H9 (cell line): ENCODE measurements around the gene DIP2C. TPM values are rescaled to one million over a fixed set of nuclear protein-coding genes. Genes with fewer than 3 reads are reported as not detected.

ENCODE experiments used
- DNase-seq: peaks from one replicate; pipeline ENCODE4 v3.0.0-alpha.2; 2017
- H2AFZ ChIP-seq: one replicate; pipeline ENCODE4 v1.6.1; 2013; ENCODE audit warnings: mild to moderate bottlenecking, low read length, control low read depth, moderate library complexity
- H2AK5ac ChIP-seq: 2 replicates; pipeline ENCODE4 v1.6.1; 2013; ENCODE audit warnings: low read length, control low read depth, mixed read lengths; ENCODE audit not compliant: insufficient read length
- H2BK120ac ChIP-seq: one replicate; pipeline ENCODE4 v1.6.1; 2013; ENCODE audit warnings: low read depth, mild to moderate bottlenecking, low read length, control low read depth, inconsistent platforms; ENCODE audit not compliant: poor library complexity, severe bottlenecking
- H2BK12ac ChIP-seq: 2 replicates; pipeline ENCODE4 v1.6.1; 2013; ENCODE audit warnings: low read length, control low read depth, mixed read lengths, low read depth; ENCODE audit not compliant: insufficient read length
- H2BK15ac ChIP-seq: 2 replicates; pipeline ENCODE4 v1.6.1; 2013; ENCODE audit warnings: low read depth, low read length, control low read depth
- H2BK20ac ChIP-seq: one replicate; pipeline ENCODE4 v1.6.1; 2013; ENCODE audit warnings: low read depth, mild to moderate bottlenecking, low read length, control low read depth, inconsistent platforms; ENCODE audit not compliant: poor library complexity, severe bottlenecking
- H2BK5ac ChIP-seq: 2 replicates; pipeline ENCODE4 v1.6.1; 2013; ENCODE audit warnings: low read length, control low read depth, mixed read lengths; ENCODE audit not compliant: insufficient read length
- H3K14ac ChIP-seq: 2 replicates; pipeline ENCODE4 v1.6.1; 2013; ENCODE audit warnings: low read length, control low read depth; ENCODE audit not compliant: insufficient read depth
- H3K18ac ChIP-seq: 2 replicates; pipeline ENCODE4 v1.6.1; 2013; ENCODE audit warnings: low read depth, mild to moderate bottlenecking, mixed read lengths, low read length, control low read depth; ENCODE audit not compliant: insufficient read length
- H3K23ac ChIP-seq: 2 replicates; pipeline ENCODE4 v1.6.1; 2013; ENCODE audit warnings: low read length, control low read depth, mixed read lengths, low read depth; ENCODE audit not compliant: insufficient read length
- H3K23me2 ChIP-seq: 2 replicates; pipeline ENCODE4 v1.6.1; 2013; ENCODE audit warnings: low read depth, mild to moderate bottlenecking, mixed read lengths, low read length, control low read depth; ENCODE audit not compliant: insufficient read length, poor library complexity, severe bottlenecking
- H3K27ac ChIP-seq: 2 replicates; pipeline ENCODE4 v1.5.1; 2013; ENCODE audit warnings: low read length, control low read depth, mixed read lengths, low read depth; ENCODE audit not compliant: insufficient read length
- H3K27me3 ChIP-seq: 2 replicates; pipeline ENCODE4 v1.6.1; 2013; ENCODE audit warnings: low read length, control low read depth, inconsistent platforms; ENCODE audit not compliant: insufficient read depth
- H3K4ac ChIP-seq: 2 replicates; pipeline ENCODE4 v1.6.1; 2013; ENCODE audit warnings: low read depth, mild to moderate bottlenecking, control low read depth, inconsistent platforms, low read length, moderate library complexity
- H3K4me1 ChIP-seq: 2 replicates; pipeline ENCODE4 v1.6.1; 2013; ENCODE audit warnings: low read length, control low read depth, inconsistent platforms; ENCODE audit not compliant: insufficient read depth
- H3K4me2 ChIP-seq: 2 replicates; pipeline ENCODE4 v1.6.1; 2013; ENCODE audit warnings: low read length, control low read depth, mixed read lengths; ENCODE audit not compliant: insufficient read length, insufficient read depth
- H3K56ac ChIP-seq: 2 replicates; pipeline ENCODE4 v1.6.1; 2013; ENCODE audit warnings: low read depth, mild to moderate bottlenecking, mixed read lengths, low read length, control low read depth; ENCODE audit not compliant: insufficient read length
- H3K79me1 ChIP-seq: 2 replicates; pipeline ENCODE4 v1.6.1; 2013; ENCODE audit warnings: low read depth, mild to moderate bottlenecking, moderate library complexity, low read length, control low read depth, inconsistent platforms; ENCODE audit not compliant: insufficient read depth, poor library complexity, severe bottlenecking
- H3K79me2 ChIP-seq: 2 replicates; pipeline ENCODE4 v1.6.1; 2013; ENCODE audit warnings: low read length, control low read depth, inconsistent platforms; ENCODE audit not compliant: insufficient read depth
- H3K9ac ChIP-seq: 2 replicates; pipeline ENCODE4 v1.6.1; 2013; ENCODE audit warnings: low read length, control low read depth, mixed read lengths; ENCODE audit not compliant: insufficient read length; ENCODE audit errors: extremely low read depth
- H3K9me3 ChIP-seq: one replicate; pipeline ENCODE4 v1.6.1; 2013; ENCODE audit warnings: low read depth, low read length, inconsistent platforms; ENCODE audit not compliant: control insufficient read depth
- H3T11ph ChIP-seq: one replicate; pipeline ENCODE4 v1.6.1; 2013; ENCODE audit warnings: mild to moderate bottlenecking, low read length, control low read depth, inconsistent platforms
- H4K20me1 ChIP-seq: one replicate; pipeline ENCODE4 v1.6.1; 2013; ENCODE audit not compliant: control insufficient read depth, insufficient read length, insufficient read depth
- H4K5ac ChIP-seq: 2 replicates; pipeline ENCODE4 v1.6.1; 2013; ENCODE audit warnings: low read depth, mild to moderate bottlenecking, mixed read lengths, low read length, control low read depth; ENCODE audit not compliant: insufficient read length
- H4K8ac ChIP-seq: replicated peaks from 2 replicates; pipeline ENCODE4 v1.6.1; 2013; ENCODE audit warnings: low read length, control low read depth, mixed read lengths, low read depth; ENCODE audit not compliant: insufficient read length
- H4K91ac ChIP-seq: 2 replicates; pipeline ENCODE4 v1.6.1; 2013; ENCODE audit warnings: low read depth, mild to moderate bottlenecking, moderate library complexity, mixed read lengths, low read length, control low read depth; ENCODE audit not compliant: insufficient read length
- H3K27ac Mint-ChIP-seq, 3 experiments: 2 replicates in 2 of 3; 3 replicates in 1 of 3; pipeline ENCODE4 v1.8.0; 2020 to 2021; ENCODE audit warnings: mixed read lengths in 3 of 3, mild to moderate bottlenecking in 1 of 3, moderate library complexity in 1 of 3
- H3K27me3 Mint-ChIP-seq: 2 replicates; pipeline ENCODE4 v1.8.0; 2021; ENCODE audit warnings: low read depth, mild to moderate bottlenecking, moderate library complexity, mixed read lengths
- H3K36me3 Mint-ChIP-seq, 3 experiments: 2 replicates in 2 of 3; 3 replicates in 1 of 3; pipeline ENCODE4 v1.8.0; 2020 to 2021; ENCODE audit warnings: low read depth in 3 of 3, mixed read lengths in 3 of 3; ENCODE audit not compliant: insufficient read depth in 1 of 3
- H3K4me1 Mint-ChIP-seq, 2 experiments: 2 replicates each; pipeline ENCODE4 v1.8.0; 2020; ENCODE audit warnings: mixed read lengths in 2 of 2
- H3K4me3 Mint-ChIP-seq, 2 experiments: 2 replicates in 1 of 2; 3 replicates in 1 of 2; pipeline ENCODE4 v1.8.0; 2020 to 2021; ENCODE audit warnings: mild to moderate bottlenecking in 2 of 2, mixed read lengths in 2 of 2, moderate library complexity in 1 of 2
- H3K9me3 Mint-ChIP-seq, 2 experiments: 2 replicates in 1 of 2; 3 replicates in 1 of 2; pipeline ENCODE4 v1.8.0; 2020; ENCODE audit warnings: mild to moderate bottlenecking in 2 of 2, mixed read lengths in 2 of 2, moderate library complexity in 1 of 2
- CTCF ChIP-seq: fragments of 200-600 bp; sonication (generic); conservative IDR thresholded peaks from 3 replicates; pipeline ENCODE4 v1.8.0; 2021; ENCODE audit warnings: antibody characterized with exemption, mild to moderate bottlenecking
- WGBS: extraction: QIAGEN DNeasy Blood & Tissue Kit; methylation state at CpG from one replicate; pipeline ENCODE4 v1.1.7; 2013; ENCODE audit warnings: missing lambda C conversion rate, low lambda C conversion rate, mixed read lengths; ENCODE audit not compliant: insufficient read length; ENCODE audit errors: extremely low coverage; 5-methylcytosine and 5-hydroxymethylcytosine counted together
- total RNA-seq: library from RNA; stranded (reverse); gene quantifications from 2 replicates; pipeline ENCODE4 v1.2.1, GENCODE V29; 2021

The DIP2C gene
- total RNA-seq, 1 experiment from 2014 or later: 7.9 TPM

GRCh38 chr10:569961-570627 is 119.4 kb downstream of the DIP2C start:
- no peak overlapping the region for H3K9ac ChIP-seq
- H3K27me3 ChIP-seq: no peaks in the 10 kb centered on the region
- Mint-ChIP-seq H3K9me3 (peaks cover 0 to 4% of the 10 kb centered on the region in 2 experiments; a peak in 1 of 5 replicates), H3K36me3 (peaks cover 0 to 4% (median 4%) of the 10 kb centered on the region in 3 experiments; a peak in 3 of 7 replicates), H3K4me1 (peaks cover 4 to 14% of the 10 kb centered on the region in 2 experiments; a peak in 3 of 4 replicates), H3K27me3 (no peaks in the 10 kb centered on the region), H3K4me3 (no peak overlapping the region), H3K27ac (no peak overlapping the region; a peak in 1 of 7 replicates)
- no peaks in the 10 kb centered on the region for H3K23me2 ChIP-seq
- no peak overlapping the region for H4K8ac ChIP-seq
- H2BK15ac ChIP-seq: no peak overlapping the region
- H2BK120ac ChIP-seq: no peak overlapping the region
- no peak overlapping the region for H3K56ac ChIP-seq
- H4K20me1 ChIP-seq: no peaks in the 10 kb centered on the region
- H3K79me2 ChIP-seq: no peaks in the 10 kb centered on the region
- no peaks in the 10 kb centered on the region for H3K4me1 ChIP-seq
- H3K79me1 ChIP-seq: peaks cover 2% of the 10 kb centered on the region
- H4K5ac ChIP-seq: no peak overlapping the region
- no peak overlapping the region for H3K18ac ChIP-seq
- WGBS: no CpG with 5 or more reads among the region's 7 CpGs
- no peak overlapping the region for H2BK20ac ChIP-seq
- no peak overlapping the region for H3K23ac ChIP-seq
- H3K4ac ChIP-seq: no peak overlapping the region
- no peaks in the 10 kb centered on the region for H3K9me3 ChIP-seq
- no peak for TF ChIP-seq CTCF
- no peak overlapping the region for H2AFZ ChIP-seq
- H3K4me2 ChIP-seq: no peak overlapping the region
- no peak overlapping the region for H2BK12ac ChIP-seq
- H2AK5ac ChIP-seq: no peak overlapping the region
- DNase-seq: no peak
- no peak overlapping the region for H3K27ac ChIP-seq
- no peak overlapping the region for H2BK5ac ChIP-seq
- no peak overlapping the region for H3T11ph ChIP-seq
- H4K91ac ChIP-seq: no peak overlapping the region
- H3K14ac ChIP-seq: no peak overlapping the region
